NCI-H1048 (cell line): Measurements from ENCODE around the gene TMEM156.

Source experiments
- DNase-seq: peaks from one replicate; lab custom pipeline; 2025; lab: John Stamatoyannopoulos, UW

The TMEM156 gene

GRCh38 chr4:39032218-39033085 lies at the start of gene TMEM156:
Gene TMEM156, minus strand, starts transcription at chr4:39032409. Its CDS starts 96 bp downstream, at chr4:39032313.
- no peak for DNase-seq

- no peak for DNase-seq
Observed at GRCh38 chr4:39078829-39079228, 46.6 kb upstream of the TMEM156 start.

GRCh38 chr4:39068907-39069306 lies 36.7 kb upstream of the TMEM156 start:
- no peak for DNase-seq

GRCh38 chr4:39067451-39067850 lies 35.2 kb upstream of the TMEM156 start:
- no peak for DNase-seq

- no peak for DNase-seq
Observed at GRCh38 chr4:39067031-39067430, 34.8 kb upstream of the TMEM156 start.

GRCh38 chr4:39066371-39066770 lies 34.2 kb upstream of the TMEM156 start:
- DNase-seq: no peak

- DNase-seq: no peak
Observed at GRCh38 chr4:39063430-39063829, 31.2 kb upstream of the TMEM156 start.

- no peak for DNase-seq
Observed at GRCh38 chr4:39062770-39063097, 30.5 kb upstream of the TMEM156 start.

GRCh38 chr4:39062094-39062769 lies 30.0 kb upstream of the TMEM156 start, which contains the start of gene KLHL5:
Gene KLHL5, plus strand, starts transcription at chr4:39062232. Its CDS starts 421 bp downstream, at chr4:39062653.
- DNase-seq: no peak

GRCh38 chr4:39061457-39061856 lies 29.2 kb upstream of the TMEM156 start:
- DNase-seq: no peak

- no peak for DNase-seq
Observed at GRCh38 chr4:39056023-39056422, 23.8 kb upstream of the TMEM156 start.

- DNase-seq: no peak
Observed at GRCh38 chr4:39054497-39054896, 22.3 kb upstream of the TMEM156 start.

- DNase-seq: no peak
Observed at GRCh38 chr4:39053983-39054382, 21.8 kb upstream of the TMEM156 start.

- DNase-seq: no peak
Observed at GRCh38 chr4:39051492-39051891, 19.3 kb upstream of the TMEM156 start.

GRCh38 chr4:39050590-39050989 lies 18.4 kb upstream of the TMEM156 start:
- no peak for DNase-seq

- no peak for DNase-seq
Observed at GRCh38 chr4:39048311-39048710, 16.1 kb upstream of the TMEM156 start.

GRCh38 chr4:39047681-39048080 lies 15.5 kb upstream of the TMEM156 start:
- DNase-seq: no peak

- DNase-seq: no peak
Observed at GRCh38 chr4:39046249-39046648, 14.0 kb upstream of the TMEM156 start.

GRCh38 chr4:39045827-39046221 lies 13.6 kb upstream of the TMEM156 start:
- DNase-seq: no peak

GRCh38 chr4:39044956-39045826 lies 13.0 kb upstream of the TMEM156 start:
- no peak for DNase-seq

- DNase-seq: peak; percentile 59
Observed at GRCh38 chr4:39044364-39044955, 12.3 kb upstream of the TMEM156 start.

- no peak for DNase-seq
Observed at GRCh38 chr4:39043861-39044363, 11.7 kb upstream of the TMEM156 start.
